Measurements from ENCODE around the gene TNC. TPM values are rescaled to one million over a fixed set of nuclear protein-coding genes. Genes with fewer than 3 reads are reported as not detected.

TNC gene
- total and polyA plus RNA-seq, 2 donors (not counting 1 experiment from before 2014, with no cell fraction given) = not detected

DNA sequence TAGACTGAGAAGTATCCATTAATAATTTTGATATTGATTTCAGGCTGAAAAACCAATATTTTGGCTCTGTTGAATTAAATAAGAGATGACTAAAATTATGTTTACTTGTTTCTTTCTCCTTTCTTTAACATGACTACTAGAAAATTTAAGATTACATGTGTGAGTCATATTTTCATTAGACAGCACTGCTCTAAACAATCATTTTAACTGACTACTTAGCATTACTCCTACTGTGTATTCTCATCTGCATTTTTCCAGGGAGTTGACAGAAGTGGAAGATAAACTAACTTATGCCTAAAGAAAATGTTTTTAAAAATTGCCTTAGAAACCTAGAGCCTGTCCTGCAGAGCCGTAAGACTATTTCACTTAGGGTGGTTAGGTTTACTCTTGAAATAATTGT, 29.1 kb downstream of the TNC start:
- Histone ChIP-seq H3K4me3 (ENCODE audit: control extremely low read depth in 1 of 5, extremely low read depth in 1 of 5, insufficient read depth in 1 of 5, low read depth in 2 of 5, low read length in 4 of 5) (no peak overlapping the region), H3K4me1 (ENCODE audit: control insufficient read depth in 2 of 2, insufficient read depth in 2 of 2, low read length in 2 of 2) (no peaks in the 10 kb centered on the region), H3K27me3 (replicated peaks in 1 of 4; ENCODE audit: control extremely low read depth in 1 of 4, control insufficient read depth in 3 of 4, insufficient read depth in 4 of 4, low read length in 3 of 4) (peaks cover 0 to 7% (median under 1%) of the 10 kb centered on the region in 4 experiments), H4K20me1 (ENCODE audit: control insufficient read depth, insufficient read depth, low read length, poor library complexity, severe bottlenecking) (no peaks in the 10 kb centered on the region), H3K9ac (ENCODE audit: low read length) (no peak overlapping the region), H3K79me2 (ENCODE audit: control insufficient read depth, insufficient read depth, low read length) (no peaks in the 10 kb centered on the region), H3K36me3 (replicated peaks in 1 of 2; ENCODE audit: control extremely low read depth in 1 of 2, control insufficient read depth in 1 of 2, extremely low read depth in 1 of 2, insufficient read depth in 2 of 2, low read length in 1 of 2) (no peaks in the 10 kb centered on the region), H3K4me2 (replicated peaks; ENCODE audit: low read depth, low read length, poor library complexity, severe bottlenecking) (no peak overlapping the region), H3K9me3 (ENCODE audit: control extremely low read depth in 1 of 3, control insufficient read depth in 2 of 3, insufficient read depth in 1 of 3, low read length in 2 of 3) (peaks cover 0 to 4% (median 0%) of the 10 kb centered on the region in 3 donors), H3K27ac (ENCODE audit: low read length in 2 of 2) (no peak overlapping the region), H2AFZ (ENCODE audit: insufficient read depth, low read depth, low read length, poor library complexity, severe bottlenecking) (no peak overlapping the region)
- 50% methylated on average over 1 of the region's 1 CpG for WGBS (ENCODE audit: insufficient coverage)
- TF ChIP-seq, protein P1, sequence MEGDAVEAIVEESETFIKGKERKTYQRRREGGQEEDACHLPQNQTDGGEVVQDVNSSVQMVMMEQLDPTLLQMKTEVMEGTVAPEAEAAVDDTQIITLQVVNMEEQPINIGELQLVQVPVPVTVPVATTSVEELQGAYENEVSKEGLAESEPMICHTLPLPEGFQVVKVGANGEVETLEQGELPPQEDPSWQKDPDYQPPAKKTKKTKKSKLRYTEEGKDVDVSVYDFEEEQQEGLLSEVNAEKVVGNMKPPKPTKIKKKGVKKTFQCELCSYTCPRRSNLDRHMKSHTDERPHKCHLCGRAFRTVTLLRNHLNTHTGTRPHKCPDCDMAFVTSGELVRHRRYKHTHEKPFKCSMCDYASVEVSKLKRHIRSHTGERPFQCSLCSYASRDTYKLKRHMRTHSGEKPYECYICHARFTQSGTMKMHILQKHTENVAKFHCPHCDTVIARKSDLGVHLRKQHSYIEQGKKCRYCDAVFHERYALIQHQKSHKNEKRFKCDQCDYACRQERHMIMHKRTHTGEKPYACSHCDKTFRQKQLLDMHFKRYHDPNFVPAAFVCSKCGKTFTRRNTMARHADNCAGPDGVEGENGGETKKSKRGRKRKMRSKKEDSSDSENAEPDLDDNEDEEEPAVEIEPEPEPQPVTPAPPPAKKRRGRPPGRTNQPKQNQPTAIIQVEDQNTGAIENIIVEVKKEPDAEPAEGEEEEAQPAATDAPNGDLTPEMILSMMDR (IDR thresholded peaks at IDR 0.05) = no peak
- no peak for TF ChIP-seq EZH2 (IDR thresholded peaks at IDR 0.05; ENCODE audit: borderline replicate concordance, insufficient read depth, low read depth, low read length, poor library complexity, severe bottlenecking)
- DNase-seq (no peak), ATAC-seq (ENCODE audit: low read depth) (no peak)
- H3K4me1 Mint-ChIP-seq = no peaks in the 10 kb centered on the region
- ChIA-PET CTCF (no interaction called here), POLR2A (no interaction called here)
- H3K27ac Mint-ChIP-seq = no peak overlapping the region
- intact Hi-C loops (cut with micrococcal nuclease) = no loop called here
- H3K4me3 Mint-ChIP-seq = no peak overlapping the region
- H3K27me3 Mint-ChIP-seq = peaks cover 19% of the 10 kb centered on the region
- no peaks in the 10 kb centered on the region for H3K9me3 Mint-ChIP-seq (ENCODE audit: insufficient read depth)

DNA sequence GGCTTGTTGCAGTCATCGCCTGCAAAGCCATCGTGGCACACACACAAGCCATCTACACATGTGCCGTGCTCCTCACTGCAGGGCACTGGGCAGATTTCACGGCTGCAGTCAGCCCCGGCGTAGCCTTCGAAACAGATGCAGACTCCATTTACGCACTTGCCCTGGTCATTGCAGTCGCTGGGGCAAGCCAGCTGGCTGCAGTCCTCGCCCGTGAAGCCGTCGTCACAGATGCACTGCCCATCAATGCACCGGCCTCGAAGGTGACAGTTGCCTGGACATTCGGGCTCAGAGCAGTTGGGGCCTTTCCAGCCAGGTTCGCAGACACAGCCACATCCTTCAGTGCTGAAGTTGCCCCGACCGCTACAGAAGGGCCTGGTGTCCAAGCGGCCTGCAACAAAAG, 31.1 kb downstream of the TNC start:
- peaks cover 13% of the 10 kb centered on the region for H3K27me3 Mint-ChIP-seq
- Histone ChIP-seq H3K4me1 (ENCODE audit: control insufficient read depth in 2 of 2, insufficient read depth in 2 of 2, low read length in 2 of 2) (no peaks in the 10 kb centered on the region), H3K9ac (ENCODE audit: low read length) (no peak overlapping the region), H3K9me3 (ENCODE audit: control extremely low read depth in 1 of 3, control insufficient read depth in 2 of 3, insufficient read depth in 1 of 3, low read length in 2 of 3) (peaks cover 0 to 4% (median 0%) of the 10 kb centered on the region in 3 donors), H3K4me3 (ENCODE audit: control extremely low read depth in 1 of 5, extremely low read depth in 1 of 5, insufficient read depth in 1 of 5, low read depth in 2 of 5, low read length in 4 of 5) (no peak overlapping the region), H3K27me3 (replicated peaks in 1 of 4; ENCODE audit: control extremely low read depth in 1 of 4, control insufficient read depth in 3 of 4, insufficient read depth in 4 of 4, low read length in 3 of 4) (peaks cover 0 to 7% (median 0%) of the 10 kb centered on the region in 4 experiments), H4K20me1 (ENCODE audit: control insufficient read depth, insufficient read depth, low read length, poor library complexity, severe bottlenecking) (no peaks in the 10 kb centered on the region), H3K79me2 (ENCODE audit: control insufficient read depth, insufficient read depth, low read length) (no peaks in the 10 kb centered on the region), H3K36me3 (replicated peaks in 1 of 2; ENCODE audit: control extremely low read depth in 1 of 2, control insufficient read depth in 1 of 2, extremely low read depth in 1 of 2, insufficient read depth in 2 of 2, low read length in 1 of 2) (no peaks in the 10 kb centered on the region), H2AFZ (ENCODE audit: insufficient read depth, low read depth, low read length, poor library complexity, severe bottlenecking) (no peak overlapping the region), H3K27ac (ENCODE audit: low read length in 2 of 2) (no peak overlapping the region), H3K4me2 (replicated peaks; ENCODE audit: low read depth, low read length, poor library complexity, severe bottlenecking) (no peak overlapping the region)
- DNase-seq (no peak), ATAC-seq (ENCODE audit: low read depth) (no peak)
- H3K4me3 Mint-ChIP-seq = no peak overlapping the region
- no peaks in the 10 kb centered on the region for H3K9me3 Mint-ChIP-seq (ENCODE audit: insufficient read depth)
- POLR2A ChIA-PET = no interaction called here
- TF ChIP-seq, protein P1 (IDR thresholded peaks at IDR 0.05) = no peak
- TF ChIP-seq EZH2 (IDR thresholded peaks at IDR 0.05; ENCODE audit: borderline replicate concordance, insufficient read depth, low read depth, low read length, poor library complexity, severe bottlenecking) = no peak
- CTCF ChIA-PET = no interaction called here
- 98% methylated on average over 20 of the region's 20 CpGs for WGBS (ENCODE audit: insufficient coverage)
- H3K27ac Mint-ChIP-seq = no peak overlapping the region
- intact Hi-C loops (cut with micrococcal nuclease) = no loop called here
- H3K4me1 Mint-ChIP-seq = no peaks in the 10 kb centered on the region

All from B cell (primary cell).